Measurements from ENCODE around the gene CCDC148.

The CCDC148 gene

DNA sequence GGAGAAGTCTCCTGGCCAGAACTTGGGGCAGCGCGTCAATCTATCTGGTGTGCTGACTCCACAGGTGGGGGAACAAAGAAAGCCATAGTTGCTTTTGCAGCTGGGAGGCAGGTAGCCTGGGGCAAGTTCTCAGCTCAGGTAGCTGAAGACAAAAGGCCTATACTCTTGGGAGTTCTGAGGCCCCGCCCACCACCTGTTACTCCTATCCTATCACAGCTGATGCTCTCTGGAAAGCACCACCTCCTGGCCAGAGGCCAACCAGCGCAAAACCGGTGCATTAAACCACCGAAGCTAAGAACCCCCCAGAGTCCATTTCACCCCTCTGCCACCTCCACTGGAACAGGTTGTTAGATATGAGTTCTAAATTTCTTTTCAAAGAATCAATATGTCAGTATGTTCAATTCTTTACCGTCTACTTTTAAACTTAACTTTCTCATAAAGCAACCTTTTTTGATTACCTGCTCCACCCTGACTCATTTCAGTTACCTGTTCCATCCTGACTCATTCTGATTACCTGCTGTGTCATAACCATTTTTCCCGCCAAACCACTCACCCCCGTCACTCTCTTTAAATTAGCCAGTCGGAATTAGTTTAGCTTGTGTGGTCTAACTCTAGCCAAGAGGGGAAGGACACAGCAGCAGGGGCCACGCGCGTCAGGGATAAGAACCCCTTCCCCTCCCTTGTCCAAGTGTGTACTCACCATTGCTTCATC lies 311.5 kb downstream of the CCDC148 start:
- TF ChIP-seq FOXP2 (optimal IDR thresholded peaks at IDR 0.05; ENCODE audit: control extremely low read depth, extremely low read length, insufficient read depth) (no peak), EZH2 (IDR thresholded peaks at IDR 0.05) (no peak), POLR2AphosphoS5 (IDR thresholded peaks at IDR 0.05; ENCODE audit: borderline replicate concordance, low read depth, low read length) (no peak)
- no peak for DNase-seq (ENCODE audit: low read depth, low spot score)
- no peak overlapping the region for H3K27ac ChIP-seq

GRCh38 chr2:158143703-158144360 lies 312.7 kb downstream of the CCDC148 start:
- TF ChIP-seq EZH2 (IDR thresholded peaks at IDR 0.05), result no peak
- no peak for TF ChIP-seq FOXP2 (optimal IDR thresholded peaks at IDR 0.05; ENCODE audit: control extremely low read depth, extremely low read length, insufficient read depth)
- TF ChIP-seq POLR2AphosphoS5 (IDR thresholded peaks at IDR 0.05; ENCODE audit: borderline replicate concordance, low read depth, low read length), result no peak
- no peak overlapping the region for H3K4me3 ChIP-seq
- DNase-seq (ENCODE audit: low read depth, low spot score), result no peak
- no peak overlapping the region for H3K27ac ChIP-seq
- no peak overlapping the region for H3K9ac ChIP-seq (ENCODE audit: insufficient read length)
- H3K9me3 ChIP-seq (ENCODE audit: low read depth, low read length), result no peaks in the 10 kb centered on the region
- H3K36me3 ChIP-seq (ENCODE audit: insufficient read depth, low read length), result no peaks in the 10 kb centered on the region

More for the DNA sequence above, 311.5 kb downstream of the CCDC148 start:
- Histone ChIP-seq H3K9ac (ENCODE audit: insufficient read length) (no peak overlapping the region), H3K36me3 (ENCODE audit: insufficient read depth, low read length) (no peaks in the 10 kb centered on the region), H3K4me3 (no peak overlapping the region), H3K9me3 (ENCODE audit: low read depth, low read length) (no peaks in the 10 kb centered on the region)

- no peak overlapping the region for H3K4me3 ChIP-seq
- DNase-seq (ENCODE audit: low read depth, low spot score), result no peak
- H3K36me3 ChIP-seq (ENCODE audit: insufficient read depth, low read length), result no peaks in the 10 kb centered on the region
- H3K9me3 ChIP-seq (ENCODE audit: low read depth, low read length), result no peaks in the 10 kb centered on the region
- H3K9ac ChIP-seq (ENCODE audit: insufficient read length), result no peak overlapping the region
- no peak for TF ChIP-seq EZH2 (IDR thresholded peaks at IDR 0.05)
- TF ChIP-seq POLR2AphosphoS5 (IDR thresholded peaks at IDR 0.05; ENCODE audit: borderline replicate concordance, low read depth, low read length), result no peak
- no peak for TF ChIP-seq FOXP2 (optimal IDR thresholded peaks at IDR 0.05; ENCODE audit: control extremely low read depth, extremely low read length, insufficient read depth)
- H3K27ac ChIP-seq, result 0 out of 2 replicates have a peak overlapping the region, but pooled peaks have one; percentile 33
Measured at GRCh38 chr2:158142568-158143332, 313.8 kb downstream of the CCDC148 start.

GRCh38 chr2:158142165-158142564 lies 314.4 kb downstream of the CCDC148 start:
- H3K9me3 ChIP-seq (ENCODE audit: low read depth, low read length), result no peaks in the 10 kb centered on the region
- no peak for TF ChIP-seq POLR2AphosphoS5 (IDR thresholded peaks at IDR 0.05; ENCODE audit: borderline replicate concordance, low read depth, low read length)
- no peak for TF ChIP-seq FOXP2 (optimal IDR thresholded peaks at IDR 0.05; ENCODE audit: control extremely low read depth, extremely low read length, insufficient read depth)
- no peaks in the 10 kb centered on the region for H3K36me3 ChIP-seq (ENCODE audit: insufficient read depth, low read length)
- no peak overlapping the region for H3K9ac ChIP-seq (ENCODE audit: insufficient read length)
- no peak overlapping the region for H3K27ac ChIP-seq
- H3K4me3 ChIP-seq, result no peak overlapping the region
- DNase-seq (ENCODE audit: low read depth, low spot score), result no peak

DNA sequence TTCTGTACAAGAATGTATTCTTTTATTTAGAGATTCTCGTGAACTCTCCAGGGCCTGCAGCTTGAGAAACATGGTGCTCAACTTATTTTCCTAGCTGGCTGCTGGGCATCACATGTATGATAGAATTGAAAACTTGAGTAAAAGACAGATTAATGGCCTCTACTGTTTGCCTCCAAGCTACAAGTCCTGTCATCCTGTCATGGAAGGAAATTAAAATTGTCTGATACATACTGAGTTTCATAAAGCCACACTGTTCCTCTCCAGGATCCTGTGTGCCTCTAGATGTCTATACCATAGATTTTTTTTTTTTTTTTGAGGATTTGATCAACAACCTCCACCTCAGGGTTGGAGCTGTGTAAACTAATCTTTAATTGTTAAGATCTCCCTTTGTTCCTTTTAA lies 316.4 kb downstream of the CCDC148 start:
- no peak overlapping the region for H3K9ac ChIP-seq (ENCODE audit: insufficient read length)
- no peaks in the 10 kb centered on the region for H3K36me3 ChIP-seq (ENCODE audit: insufficient read depth, low read length)
- no peaks in the 10 kb centered on the region for H3K9me3 ChIP-seq (ENCODE audit: low read depth, low read length)
- TF ChIP-seq FOXP2 (optimal IDR thresholded peaks at IDR 0.05; ENCODE audit: control extremely low read depth, extremely low read length, insufficient read depth), result no peak
- no peak for TF ChIP-seq EZH2 (IDR thresholded peaks at IDR 0.05)
- no peak for TF ChIP-seq POLR2AphosphoS5 (IDR thresholded peaks at IDR 0.05; ENCODE audit: borderline replicate concordance, low read depth, low read length)
- H3K4me3 ChIP-seq, result no peak overlapping the region
- peak overlapping the region; percentile 28; the same call in 1 of the 2 replicates for H3K27ac ChIP-seq
- DNase-seq (ENCODE audit: low read depth, low spot score), result no peak

GRCh38 chr2:158138255-158138654 lies 318.3 kb downstream of the CCDC148 start:
- H3K9ac ChIP-seq (ENCODE audit: insufficient read length), result no peak overlapping the region
- no peak; the same call in 1 of the 2 replicates for TF ChIP-seq POLR2AphosphoS5 (IDR thresholded peaks at IDR 0.05; ENCODE audit: borderline replicate concordance, low read depth, low read length)
- TF ChIP-seq EZH2 (IDR thresholded peaks at IDR 0.05), result no peak
- no peak for TF ChIP-seq FOXP2 (optimal IDR thresholded peaks at IDR 0.05; ENCODE audit: control extremely low read depth, extremely low read length, insufficient read depth)
- no peaks in the 10 kb centered on the region for H3K9me3 ChIP-seq (ENCODE audit: low read depth, low read length)
- H3K27ac ChIP-seq, result no peak overlapping the region
- H3K4me3 ChIP-seq, result no peak overlapping the region
- DNase-seq (ENCODE audit: low read depth, low spot score), result peak; percentile 40
- H3K36me3 ChIP-seq (ENCODE audit: insufficient read depth, low read length), result no peaks in the 10 kb centered on the region

DNA sequence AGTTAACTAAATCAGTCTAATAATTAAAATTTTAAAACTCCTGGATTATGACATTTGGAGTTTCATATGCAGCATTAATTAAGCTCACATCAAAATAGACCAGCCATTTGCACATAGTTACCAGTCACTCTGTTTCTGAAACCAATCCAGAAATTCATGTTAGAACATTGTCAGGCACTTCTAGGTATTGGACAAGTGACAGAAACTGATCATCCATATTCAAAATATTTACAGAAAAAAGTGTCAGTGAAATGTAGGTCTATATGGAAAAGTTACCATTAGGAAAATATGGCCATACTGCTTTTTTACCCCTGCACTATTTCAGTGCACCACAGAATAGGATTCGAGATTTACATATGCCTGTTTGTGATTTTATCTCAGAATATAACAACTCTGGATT lies 321.5 kb downstream of the CCDC148 start:
- no peak for TF ChIP-seq POLR2AphosphoS5 (IDR thresholded peaks at IDR 0.05; ENCODE audit: borderline replicate concordance, low read depth, low read length)
- no peak for TF ChIP-seq EZH2 (IDR thresholded peaks at IDR 0.05)
- no peak for TF ChIP-seq FOXP2 (optimal IDR thresholded peaks at IDR 0.05; ENCODE audit: control extremely low read depth, extremely low read length, insufficient read depth)
- no peak for DNase-seq (ENCODE audit: low read depth, low spot score)
- no peak overlapping the region for H3K9ac ChIP-seq (ENCODE audit: insufficient read length)
- no peak overlapping the region for H3K27ac ChIP-seq
- no peaks in the 10 kb centered on the region for H3K9me3 ChIP-seq (ENCODE audit: low read depth, low read length)
- H3K36me3 ChIP-seq (ENCODE audit: insufficient read depth, low read length), result no peaks in the 10 kb centered on the region
- H3K4me3 ChIP-seq, result no peak overlapping the region

DNA sequence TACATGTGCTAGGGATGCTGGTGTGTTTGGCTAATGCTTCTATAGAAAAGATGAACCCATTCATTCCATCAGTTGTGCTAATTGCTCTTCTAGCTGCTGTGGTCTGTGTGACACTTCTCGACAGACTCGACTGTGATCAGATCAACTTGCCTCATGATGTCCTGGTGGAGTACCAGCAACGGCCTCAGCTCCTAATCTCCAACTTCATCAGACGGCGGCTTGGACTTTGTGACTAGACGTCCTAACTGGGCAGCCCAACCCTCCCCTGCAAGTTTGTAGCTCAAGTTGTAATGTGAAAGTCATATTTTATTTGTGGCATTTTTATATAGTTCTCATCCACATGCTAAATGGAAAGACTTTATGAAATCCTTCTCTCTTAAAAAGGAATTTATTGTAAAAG lies 321.9 kb downstream of the CCDC148 start:
- Histone ChIP-seq H3K9me3 (ENCODE audit: low read depth, low read length) (no peaks in the 10 kb centered on the region), H3K9ac (ENCODE audit: insufficient read length) (no peak overlapping the region), H3K4me3 (no peak overlapping the region), H3K36me3 (ENCODE audit: insufficient read depth, low read length) (no peaks in the 10 kb centered on the region), H3K27ac (no peak overlapping the region)
- TF ChIP-seq FOXP2 (optimal IDR thresholded peaks at IDR 0.05; ENCODE audit: control extremely low read depth, extremely low read length, insufficient read depth) (no peak), POLR2AphosphoS5 (IDR thresholded peaks at IDR 0.05; ENCODE audit: borderline replicate concordance, low read depth, low read length) (no peak), EZH2 (IDR thresholded peaks at IDR 0.05) (no peak)
- no peak for DNase-seq (ENCODE audit: low read depth, low spot score)
